HG03378 (cell line): ENCODE measurements around the gene RUFY3.
A peak's percentile ranks its signal among the peaks of the same experiment; 100 is the strongest.
"Not testable (repeated sequence)": the region's sequence is repeated elsewhere in the genome, so short reads cannot be mapped to it uniquely, and the experiment has no call there.

Source experiments
- ATAC-seq: cut with Tn5 transposase; IDR thresholded peaks from one replicate; pipeline ENCODE4 v1.9.1; 2021; ENCODE audit warnings: mild to moderate bottlenecking, moderate library complexity; ENCODE audit not compliant: unreplicated experiment

RUFY3 gene

GRCh38 chr4:70721747-70722146 is at the start of gene RUFY3:
Gene RUFY3, plus strand, starts transcription at chr4:70721964. Its CDS starts 610 bp downstream, at chr4:70722574.
- no peak for ATAC-seq

GRCh38 chr4:70674191-70674590 is 47.6 kb upstream of the RUFY3 start:
- no peak for ATAC-seq

GRCh38 chr4:70674731-70675130 is 47.0 kb upstream of the RUFY3 start:
- ATAC-seq = no peak

GRCh38 chr4:70676554-70677090 is 45.1 kb upstream of the RUFY3 start:
- ATAC-seq = no peak

GRCh38 chr4:70678383-70678999 is 43.3 kb upstream of the RUFY3 start:
- ATAC-seq = peak; percentile 77

GRCh38 chr4:70680934-70681333 is 40.8 kb upstream of the RUFY3 start:
- no peak for ATAC-seq

GRCh38 chr4:70681704-70682103 is 40.1 kb upstream of the RUFY3 start:
- peak; percentile 40 for ATAC-seq

- not testable (repeated sequence) for ATAC-seq
Measured at GRCh38 chr4:70682142-70682541, 39.6 kb upstream of the RUFY3 start.

- ATAC-seq = peak; percentile 2
Measured at GRCh38 chr4:70687392-70687791, 34.4 kb upstream of the RUFY3 start.

GRCh38 chr4:70687821-70688794 is 33.7 kb upstream of the RUFY3 start, which contains the start of gene UTP3:
Gene UTP3, plus strand, starts transcription at chr4:70688532. Its CDS starts 146 bp downstream, at chr4:70688678.
- peak; percentile 94 for ATAC-seq

GRCh38 chr4:70688795-70689231 is 33.0 kb upstream of the RUFY3 start:
- ATAC-seq = no peak

GRCh38 chr4:70691661-70692060 is 30.1 kb upstream of the RUFY3 start:
- ATAC-seq = no peak

GRCh38 chr4:70694633-70695032 is 27.1 kb upstream of the RUFY3 start:
- ATAC-seq = not testable (repeated sequence)

- ATAC-seq = not testable (repeated sequence)
Measured at GRCh38 chr4:70698435-70698834, 23.3 kb upstream of the RUFY3 start.

GRCh38 chr4:70700712-70701111 is 21.1 kb upstream of the RUFY3 start:
- no peak for ATAC-seq

- ATAC-seq = no peak
Measured at GRCh38 chr4:70701271-70701670, 20.5 kb upstream of the RUFY3 start.

GRCh38 chr4:70702592-70702991 is 19.2 kb upstream of the RUFY3 start:
- not testable (repeated sequence) for ATAC-seq

GRCh38 chr4:70703619-70704214 is 18.0 kb upstream of the RUFY3 start:
- no peak for ATAC-seq

GRCh38 chr4:70704215-70704930 is 17.4 kb upstream of the RUFY3 start:
- ATAC-seq = peak; percentile 36

GRCh38 chr4:70704931-70705182 is 16.9 kb upstream of the RUFY3 start:
- ATAC-seq = peak; percentile 29
